HG03175 (cell line): ENCODE data around the gene TNNI2.
A peak's percentile ranks its signal among the peaks of the same experiment; 100 is the strongest.

Source experiments
- ATAC-seq: cut with Tn5 transposase; IDR thresholded peaks from one replicate; pipeline ENCODE4 v1.9.1; 2021; ENCODE audit warnings: mild to moderate bottlenecking, moderate library complexity; ENCODE audit not compliant: unreplicated experiment

TNNI2 gene

DNA sequence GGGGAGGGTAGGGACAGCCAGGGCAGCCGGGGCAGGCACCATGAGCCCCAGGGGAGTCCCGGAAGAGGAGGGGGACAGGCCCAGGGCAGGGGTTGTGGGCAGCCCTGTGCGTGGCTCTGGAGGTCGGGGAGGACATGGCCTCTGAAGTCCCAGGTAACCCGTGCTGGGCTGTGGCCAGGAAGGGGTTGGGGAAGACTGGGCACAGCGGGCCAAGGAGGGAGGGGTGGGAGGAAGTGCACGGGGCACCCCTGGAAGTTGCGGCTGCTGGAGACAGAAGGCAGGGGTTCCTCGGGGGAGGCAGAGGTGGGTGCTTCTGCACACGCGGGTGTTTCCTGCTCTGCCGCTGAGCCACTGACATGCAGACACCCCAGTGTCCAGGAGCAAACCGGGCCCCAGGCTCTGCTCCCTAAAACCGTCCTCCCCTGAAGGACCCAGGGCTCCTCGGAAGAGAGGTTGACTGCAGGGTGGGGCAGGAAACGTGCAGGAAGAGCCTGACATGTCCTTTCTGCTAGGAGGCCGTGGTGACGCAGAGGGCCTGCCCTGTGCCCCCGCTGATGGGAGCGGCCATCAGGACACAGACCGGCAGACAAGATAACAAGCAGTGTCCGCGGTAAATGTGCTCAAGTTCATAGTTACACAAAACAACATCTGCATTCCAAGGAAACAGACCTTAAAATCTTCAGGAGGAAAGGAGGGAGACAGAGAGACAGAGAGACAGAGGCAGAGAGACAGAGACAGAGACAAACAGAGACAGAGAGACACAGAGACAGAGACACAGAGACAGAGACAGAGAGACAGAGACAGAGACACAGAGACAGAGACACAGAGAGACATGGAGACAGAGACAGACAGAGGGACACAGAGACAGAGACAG is 5.7 kb downstream of the TNNI2 start:
- ATAC-seq: no peak

DNA sequence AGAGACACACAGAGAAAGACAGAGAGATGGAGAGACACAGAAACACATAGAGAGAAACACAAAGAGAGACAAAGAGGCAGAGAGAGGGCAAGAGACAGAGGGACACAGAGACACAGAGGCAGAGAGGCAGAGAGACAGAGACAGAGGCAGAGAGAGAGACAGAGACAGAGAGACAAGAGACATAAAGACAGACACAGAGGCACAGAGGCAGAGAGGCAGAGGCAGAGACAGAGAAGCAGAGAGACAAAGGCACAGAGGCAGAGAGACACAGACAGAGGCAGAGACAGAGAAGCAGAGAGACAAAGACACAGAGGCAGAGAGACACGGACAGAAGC is 6.3 kb downstream of the TNNI2 start:
- no peak for ATAC-seq

DNA sequence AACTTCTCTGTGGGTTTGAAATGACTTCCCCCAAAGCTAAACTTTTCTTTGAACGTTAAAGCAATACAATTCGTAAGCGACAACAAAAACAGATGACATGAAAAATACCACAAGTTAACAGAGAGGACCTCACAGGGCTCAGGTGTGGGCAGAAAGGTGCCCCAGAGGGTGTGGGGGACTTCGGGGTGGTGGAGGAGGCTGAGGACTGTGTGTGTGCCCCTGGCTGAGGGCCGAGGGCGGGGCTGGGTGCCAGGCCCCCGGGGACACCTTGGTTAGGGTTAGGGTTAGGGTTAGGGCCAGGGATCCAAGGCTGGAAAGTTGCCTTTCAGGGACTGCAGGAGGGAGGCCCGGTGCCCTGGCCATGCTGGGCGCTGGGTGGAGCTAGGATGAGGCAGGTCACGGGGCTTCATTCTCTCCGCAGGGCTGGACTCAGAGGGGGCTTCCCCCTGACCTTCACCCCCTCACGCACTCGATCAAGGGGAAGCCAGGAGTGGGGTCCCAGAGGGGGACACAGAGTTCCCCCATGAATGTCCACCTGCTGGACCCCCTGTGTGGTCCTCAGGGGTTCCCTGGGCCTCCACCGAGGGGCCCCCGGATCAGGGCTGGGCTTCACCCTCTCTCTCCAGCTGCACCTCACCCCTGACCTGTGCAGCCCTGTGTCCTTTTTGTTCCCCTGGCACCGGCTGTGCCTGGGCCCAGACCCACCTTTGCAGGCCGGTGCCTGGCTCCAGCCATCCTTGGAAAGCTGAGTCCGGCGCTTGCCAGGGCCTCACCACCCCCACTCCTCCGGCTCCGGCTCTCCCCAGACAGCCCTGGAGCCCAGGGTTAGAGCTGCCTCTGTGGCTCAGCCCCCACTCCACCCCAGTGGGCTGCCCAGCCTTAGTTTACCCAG is 7.0 kb downstream of the TNNI2 start:
- ATAC-seq: no peak

DNA sequence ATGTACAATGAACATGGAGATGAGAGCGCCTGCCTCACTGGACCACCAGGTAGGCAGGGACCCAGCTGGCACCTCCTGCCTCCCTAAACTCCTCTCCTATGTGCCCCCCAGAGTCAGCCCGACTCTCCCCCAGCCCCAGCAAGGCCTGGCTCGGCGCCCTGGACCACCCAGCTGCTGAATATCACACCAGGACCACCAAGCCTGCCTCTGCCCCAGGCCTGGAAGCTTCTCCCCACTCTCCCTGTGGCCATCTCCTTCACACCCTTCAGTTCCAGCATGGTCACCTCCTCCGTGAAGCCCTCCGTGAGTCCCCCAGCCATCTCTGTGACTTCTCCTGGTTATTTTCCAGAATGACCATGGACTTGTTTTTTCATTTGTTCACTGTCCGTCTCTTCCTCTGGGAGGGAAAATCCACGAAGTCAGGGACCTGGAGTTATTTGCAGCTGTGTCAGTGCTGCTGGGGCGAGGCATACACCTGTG is 7.7 kb downstream of the TNNI2 start:
- ATAC-seq: no peak

DNA sequence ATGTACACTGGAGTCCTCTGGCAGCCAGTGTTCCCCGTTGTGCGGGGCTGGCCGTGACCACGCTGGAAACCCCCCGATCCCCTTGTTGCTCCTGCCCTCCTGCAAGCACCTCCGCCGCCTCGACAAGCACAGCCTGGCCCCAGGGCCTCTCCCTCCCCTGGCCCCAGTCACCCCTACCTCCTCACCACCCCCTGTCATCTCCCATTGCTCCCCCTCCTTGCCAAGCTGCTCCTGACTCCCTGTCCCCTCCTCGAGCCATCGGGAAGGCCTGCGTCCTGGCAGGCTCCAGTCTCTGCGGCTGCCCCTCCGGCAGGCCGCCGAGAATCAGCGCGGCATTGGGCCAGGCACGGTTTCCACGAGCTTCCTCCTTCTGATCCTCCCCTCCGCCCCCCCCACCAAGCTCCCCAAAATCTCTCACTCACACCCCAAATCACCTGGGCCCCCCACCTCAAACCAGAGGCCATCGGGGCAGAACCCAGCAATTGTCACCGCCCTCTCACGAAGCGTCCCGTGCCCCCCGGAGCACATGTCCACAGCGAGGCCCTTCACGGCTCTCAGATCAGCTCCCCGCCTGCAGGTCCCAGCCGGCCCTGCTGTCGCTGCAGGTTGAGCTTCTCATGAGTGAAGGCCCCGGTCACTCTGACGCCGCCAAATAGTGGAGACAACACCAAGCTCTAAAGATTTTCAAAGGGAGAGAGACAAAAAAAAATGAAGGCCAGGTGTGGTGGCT is 8.4 kb downstream of the TNNI2 start:
- no peak for ATAC-seq

DNA sequence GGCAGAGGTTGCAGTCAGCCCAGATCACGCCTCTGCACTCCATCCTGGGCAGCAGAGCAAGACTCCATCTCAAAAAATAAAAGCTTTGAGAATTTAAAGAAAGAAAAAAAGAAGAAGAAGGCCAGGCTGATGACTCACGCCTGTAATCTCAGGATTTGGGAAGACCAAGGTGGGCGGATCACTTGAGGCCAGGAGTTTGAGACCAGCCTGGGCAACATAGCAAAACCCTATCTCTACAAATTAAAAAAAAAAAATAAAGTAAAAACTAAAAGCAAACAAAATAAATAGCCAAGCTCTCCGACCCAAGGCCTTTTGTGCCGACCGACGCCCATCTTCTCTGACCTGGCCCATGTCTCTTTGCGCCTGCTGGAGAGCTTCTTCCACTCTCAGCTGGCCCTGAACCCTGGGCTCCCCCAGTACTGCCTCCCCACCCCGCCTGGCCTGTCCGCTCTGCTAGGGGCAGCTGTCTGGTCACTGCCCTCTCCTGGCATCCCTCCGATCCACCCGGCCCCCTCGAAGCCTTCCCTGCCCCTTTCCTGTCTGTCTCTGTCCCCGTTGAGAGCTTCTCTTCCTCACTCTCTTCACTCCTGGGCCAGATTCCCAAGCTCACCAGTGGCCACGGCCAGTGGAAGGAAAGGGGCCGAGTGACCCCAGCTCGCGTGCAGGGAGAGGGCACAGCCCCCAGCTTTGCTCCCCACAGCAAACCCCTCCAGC is 9.3 kb downstream of the TNNI2 start:
- no peak for ATAC-seq

DNA sequence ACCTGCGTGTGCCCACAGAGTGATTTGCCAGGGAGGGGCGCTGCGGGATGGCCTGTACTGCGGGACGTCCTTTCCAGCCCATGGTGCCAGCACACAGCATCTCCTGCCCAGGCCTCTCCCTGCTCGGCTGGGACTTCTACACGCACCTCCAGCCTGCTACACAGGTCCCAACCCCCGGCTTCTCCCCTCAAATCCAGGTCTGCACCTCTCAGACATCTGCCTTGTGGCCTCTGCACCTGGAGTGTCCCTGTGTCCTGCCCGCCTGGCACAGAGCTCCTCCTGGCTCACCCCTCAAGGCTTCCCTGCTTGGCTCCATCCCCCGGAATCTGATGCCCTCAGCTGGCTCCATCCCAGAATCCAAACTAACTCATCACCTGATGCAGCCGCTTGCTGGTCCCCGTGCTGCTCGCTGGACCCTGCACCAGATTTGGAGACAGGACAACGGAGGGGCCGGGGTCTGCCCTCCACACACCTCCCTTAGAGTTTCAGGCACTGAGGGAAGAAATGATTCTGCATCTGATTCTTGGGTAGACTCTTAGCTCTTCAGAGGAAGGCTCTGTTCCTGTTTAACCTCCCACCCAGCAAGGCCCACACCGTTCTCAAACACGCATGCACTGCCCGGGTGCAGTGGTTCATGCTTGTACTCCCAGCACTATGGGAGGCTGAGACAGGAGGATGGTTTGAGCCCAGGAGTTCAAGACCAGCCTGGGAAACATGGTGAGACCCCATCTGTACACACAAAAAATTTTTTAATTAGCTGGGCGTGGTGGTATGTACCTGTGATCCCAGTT is 10.1 kb downstream of the TNNI2 start:
- no peak for ATAC-seq

DNA sequence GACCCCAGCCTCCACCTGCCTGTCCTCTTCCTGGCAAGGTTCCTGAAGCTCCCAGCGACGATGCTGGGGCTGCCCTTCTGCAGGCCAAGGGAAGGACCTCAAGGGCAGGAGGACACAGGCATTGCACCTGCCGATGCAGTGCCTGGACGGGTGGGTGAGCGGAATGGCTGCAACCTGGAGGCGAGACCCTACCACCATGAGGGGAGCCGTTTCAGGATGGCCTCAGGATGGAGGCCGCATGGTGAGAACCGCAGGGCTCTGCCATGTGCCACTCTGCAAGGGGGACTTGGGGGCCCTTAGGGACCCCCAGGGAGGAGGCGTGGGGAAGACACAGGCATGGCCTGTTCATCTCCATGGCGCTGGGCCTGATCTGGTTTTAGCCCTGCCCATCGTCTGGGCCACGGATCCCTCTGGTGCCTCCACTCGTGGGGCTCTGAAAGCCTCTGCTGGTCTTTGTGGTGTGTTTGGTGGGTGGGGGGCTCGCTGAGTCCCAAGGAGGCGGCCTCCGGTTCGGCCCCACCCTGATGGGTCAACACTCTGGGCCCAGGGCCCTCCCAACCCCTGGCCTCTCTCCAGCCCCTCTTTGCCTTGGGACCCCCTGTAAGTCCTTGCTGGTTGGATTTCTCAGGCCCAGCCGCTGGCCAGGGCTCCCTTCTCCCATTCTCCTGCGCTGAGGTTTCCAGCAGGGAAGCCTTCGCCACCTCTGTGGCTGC is 12.8 kb downstream of the TNNI2 start:
- no peak for ATAC-seq

DNA sequence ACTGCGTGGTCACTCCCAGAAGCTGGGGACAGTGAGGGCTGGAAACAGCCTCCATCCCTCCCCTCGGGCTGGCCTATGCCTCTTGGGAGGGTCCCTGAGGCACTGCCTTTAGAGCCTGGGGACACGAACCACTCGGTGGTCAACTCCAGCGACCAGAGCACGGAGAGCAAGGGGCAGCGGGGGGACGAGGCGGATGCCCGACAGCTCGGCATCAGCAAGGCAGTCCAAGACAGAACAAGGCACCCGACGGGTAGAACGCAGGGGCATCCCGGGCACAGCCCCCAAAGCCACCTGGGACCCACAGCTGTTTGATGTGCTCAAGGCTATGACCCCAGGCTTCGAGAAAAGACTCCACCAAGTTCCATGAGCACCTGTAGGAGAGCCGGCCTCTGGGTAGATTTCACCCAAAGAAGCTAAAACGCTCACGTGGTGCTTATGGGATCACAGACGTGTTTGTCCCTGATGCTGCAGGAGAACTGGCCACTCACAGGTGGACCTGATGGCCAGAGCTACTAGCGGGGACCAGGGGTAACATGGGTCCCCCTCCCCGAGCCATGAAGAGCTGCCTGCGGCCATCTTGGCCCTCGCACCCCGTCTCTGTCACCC is 13.6 kb downstream of the TNNI2 start:
- ATAC-seq: no peak

DNA sequence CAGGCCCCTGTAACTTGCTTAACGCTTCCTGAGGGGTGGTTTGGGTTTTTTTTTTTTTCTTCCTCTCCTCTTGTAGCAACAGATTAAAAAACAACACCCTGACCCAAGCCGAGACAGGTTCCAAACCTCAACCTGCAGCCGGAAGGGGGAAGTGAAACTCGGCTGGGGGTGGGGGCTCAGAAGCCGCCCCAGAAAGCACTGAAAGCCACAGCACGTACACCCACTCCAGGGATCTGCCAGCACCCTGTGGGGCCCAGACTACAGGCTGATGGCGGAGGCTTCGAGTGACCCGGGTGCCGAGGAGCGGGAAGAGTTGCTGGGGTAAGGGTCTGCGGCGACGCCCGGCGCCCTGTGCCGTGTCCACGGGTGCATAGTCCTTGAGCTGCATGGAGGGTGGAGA is 14.1 kb downstream of the TNNI2 start, which contains the start of gene LSP1:
Gene LSP1 (plus strand): TSS at position 208 of the 400 bp plus-strand sequence. CDS start 61 bp downstream, at position 269.
- peak; percentile 45 for ATAC-seq

DNA sequence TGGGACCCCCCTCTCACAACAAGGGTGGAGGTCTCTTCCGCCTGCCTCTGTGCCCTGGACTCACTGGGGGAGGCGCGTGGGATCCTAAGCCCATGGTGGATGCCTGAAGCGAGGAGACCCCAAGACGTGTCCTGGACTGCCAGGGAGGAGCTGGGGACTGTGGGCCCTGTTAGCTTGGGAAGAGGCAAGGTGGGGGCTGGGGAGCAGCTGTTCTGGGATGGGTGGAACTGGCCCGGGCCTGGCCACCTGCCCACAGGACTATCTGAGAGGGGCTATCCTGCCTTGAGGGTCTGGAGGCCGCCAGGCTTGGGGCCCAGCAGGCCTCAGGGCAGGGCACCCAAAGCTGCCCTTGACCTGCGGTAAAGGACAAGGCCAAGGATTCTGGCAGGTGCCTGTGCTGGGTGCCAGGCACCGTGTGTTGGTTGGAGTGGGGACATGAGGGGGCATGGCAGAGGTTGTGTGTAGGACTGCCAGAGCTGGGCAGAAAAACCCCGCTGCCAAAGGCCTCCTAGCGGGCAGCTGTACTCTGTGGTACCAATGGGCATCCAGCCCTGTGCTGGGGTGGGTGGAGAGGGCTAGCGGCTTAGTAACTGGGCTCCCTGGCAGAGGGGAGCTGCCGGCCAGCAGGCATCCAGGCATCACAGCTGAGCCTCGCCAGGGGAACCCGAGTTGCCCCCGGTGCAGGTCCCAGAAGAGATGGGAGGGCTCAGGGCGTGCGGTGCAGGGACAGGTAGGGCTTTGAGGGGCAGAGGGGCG is 14.8 kb downstream of the TNNI2 start:
- no peak for ATAC-seq

DNA sequence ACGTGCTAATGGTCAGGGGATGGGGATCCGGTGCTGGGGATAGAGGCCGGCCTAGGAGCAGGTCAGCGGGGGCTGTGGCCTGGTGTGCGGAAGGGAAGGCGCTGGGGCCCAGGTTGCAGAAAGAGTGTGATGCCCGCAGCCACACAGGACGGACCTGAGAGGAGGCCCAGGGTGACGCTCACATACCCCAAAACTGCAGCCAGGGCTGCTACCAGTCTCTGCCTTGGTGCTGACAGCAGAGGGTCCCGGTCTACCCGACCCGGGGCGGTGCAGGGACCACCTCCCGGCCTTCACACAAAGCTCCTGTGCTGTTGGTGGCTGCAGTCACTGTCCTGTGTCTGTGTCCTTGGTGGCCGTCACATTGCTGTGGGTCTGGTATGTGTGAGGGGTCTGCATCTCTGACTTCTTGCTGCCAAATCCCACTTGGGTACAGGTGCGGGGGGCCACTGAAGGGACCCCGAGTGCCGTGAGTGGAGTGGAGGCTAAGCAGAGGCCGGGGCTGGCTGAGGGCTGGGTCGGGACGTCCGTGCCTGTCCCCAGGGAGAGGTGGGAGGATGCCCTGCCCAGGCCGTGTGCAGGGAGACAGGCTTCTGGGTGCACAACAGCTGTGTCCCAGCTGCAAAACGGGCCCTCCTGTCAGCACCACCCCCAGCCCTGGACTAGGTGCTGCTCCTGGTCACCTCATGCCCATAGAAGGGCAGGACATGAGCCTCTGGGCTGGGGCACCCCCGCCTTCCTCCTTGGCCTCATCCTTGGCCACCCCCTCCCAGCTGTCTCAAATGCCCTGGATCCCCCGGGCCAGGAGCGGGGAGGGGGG is 15.6 kb downstream of the TNNI2 start:
- peak; percentile 28 for ATAC-seq

DNA sequence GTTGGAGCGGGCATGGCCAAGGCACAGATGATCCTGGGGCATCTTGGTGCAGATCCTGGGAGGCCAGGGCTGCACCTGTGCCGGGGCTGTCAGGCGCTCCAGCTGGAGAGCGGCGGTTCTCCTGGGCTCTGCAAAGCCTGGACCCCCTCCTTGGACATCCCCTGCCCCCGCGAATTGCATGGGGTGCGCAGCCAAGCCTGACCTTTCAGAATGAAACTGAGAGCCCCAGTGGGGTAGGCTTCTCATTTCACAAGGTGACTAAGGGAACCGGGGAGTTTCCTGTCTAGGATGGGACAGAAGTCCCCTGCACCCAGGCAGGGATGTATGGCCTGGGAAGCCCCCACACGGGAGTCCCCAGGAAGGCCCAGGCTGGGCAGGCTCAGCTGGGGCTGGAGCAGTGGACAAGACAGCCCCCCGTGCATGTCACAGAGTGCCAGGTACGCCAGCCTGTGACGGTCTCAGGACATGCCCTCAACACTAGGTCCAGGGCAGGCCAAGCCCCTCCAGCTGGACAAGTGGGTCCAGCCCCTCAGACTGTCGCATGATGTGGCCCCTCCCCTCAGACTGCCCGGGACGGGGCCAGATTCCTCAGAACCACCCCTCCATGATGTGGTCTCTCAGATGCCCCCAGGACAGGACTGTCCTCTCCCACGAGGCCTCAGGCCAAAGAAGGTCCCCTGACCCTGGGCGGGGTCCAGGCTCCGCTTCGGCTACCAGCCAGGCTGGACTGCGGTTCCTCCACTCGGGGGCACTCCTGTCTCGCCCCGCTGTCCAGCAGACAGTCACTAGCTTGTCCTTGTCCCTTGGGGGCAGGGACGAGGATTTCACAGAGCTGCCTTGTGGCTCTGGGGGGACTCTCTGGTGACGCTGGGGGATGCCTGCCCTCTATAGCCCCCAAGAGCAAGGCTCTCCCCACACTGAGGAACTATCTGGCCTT is 16.4 kb downstream of the TNNI2 start:
- peak; percentile 32 for ATAC-seq

DNA sequence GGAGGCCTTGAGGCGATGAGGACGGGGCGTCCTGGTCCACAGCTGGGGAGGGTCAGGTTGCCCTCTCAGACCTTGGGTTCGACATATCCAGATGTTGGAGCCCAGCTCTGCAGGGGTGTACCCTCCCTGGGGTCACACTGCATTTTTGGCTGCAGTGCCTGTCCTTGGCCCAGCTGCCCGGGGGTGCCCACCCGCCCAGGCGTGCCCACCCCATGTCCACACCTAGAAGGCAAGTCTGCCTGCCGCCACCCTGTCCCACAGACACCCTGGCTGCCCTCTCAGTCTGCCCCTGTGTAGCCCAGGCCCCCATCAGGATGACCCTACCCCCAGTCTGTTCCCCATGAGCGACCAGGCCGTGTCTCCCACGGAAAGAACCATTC is 17.1 kb downstream of the TNNI2 start:
- ATAC-seq: no peak

DNA sequence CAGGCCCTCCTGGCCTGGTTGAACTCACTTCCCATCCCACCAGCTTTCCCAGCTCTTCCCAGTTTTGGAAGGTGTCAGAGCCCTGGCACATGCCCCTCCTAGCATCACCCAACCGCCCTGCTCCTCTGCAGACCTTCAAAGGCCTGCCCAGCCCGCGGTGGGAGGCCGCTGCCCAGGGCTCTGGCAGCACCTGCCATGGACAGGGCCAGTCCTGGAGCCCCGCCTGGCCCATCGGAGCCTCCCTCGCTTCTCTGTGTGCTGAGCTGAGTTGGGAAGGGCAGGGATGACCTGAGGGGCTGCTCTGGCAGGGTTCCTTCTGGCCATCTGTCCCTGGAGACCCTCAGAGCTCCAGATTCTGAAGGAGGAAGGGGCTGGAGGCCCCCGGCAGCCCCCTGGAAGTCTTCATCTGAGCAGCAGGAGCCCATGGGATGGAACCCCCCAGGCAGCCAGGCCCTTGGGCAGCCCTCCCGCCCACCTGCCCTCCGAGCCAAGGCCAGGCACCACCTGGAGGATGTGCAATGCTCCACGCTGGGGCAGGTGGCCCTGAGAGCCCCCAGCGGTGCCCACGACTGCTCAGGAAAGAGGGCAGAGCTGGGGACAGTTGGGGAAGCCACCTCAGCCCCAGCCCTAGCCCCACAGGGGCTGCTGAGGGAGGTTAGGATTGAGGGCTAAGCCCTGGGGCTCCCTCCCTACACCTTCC is 17.7 kb downstream of the TNNI2 start:
- no peak for ATAC-seq
